Neuron (in vitro differentiated cells): ENCODE data around the gene GPNMB.

Experiments
- H2AFZ ChIP-seq: one replicate; pipeline ENCODE4 v1.6.1; 2013; ENCODE audit warnings: low read depth, mild to moderate bottlenecking, inconsistent platforms, low read length, moderate library complexity
- H3K27me3 ChIP-seq: one replicate; pipeline ENCODE4 v1.6.1; 2013; ENCODE audit warnings: low read length; ENCODE audit not compliant: insufficient read depth
- H3K36me3 ChIP-seq: one replicate; pipeline ENCODE4 v1.6.1; 2013; ENCODE audit warnings: low read length; ENCODE audit not compliant: insufficient read depth
- H3K4me1 ChIP-seq: one replicate; pipeline ENCODE4 v1.6.1; 2013; ENCODE audit warnings: low read length; ENCODE audit not compliant: insufficient read depth
- H3K4me3 ChIP-seq: 2 replicates; pipeline ENCODE4 v1.5.1; 2013; ENCODE audit warnings: mild to moderate bottlenecking, low read length, moderate library complexity
- H3K9me3 ChIP-seq: one replicate; pipeline ENCODE4 v1.6.1; 2013; ENCODE audit warnings: low read length

GPNMB gene

DNA sequence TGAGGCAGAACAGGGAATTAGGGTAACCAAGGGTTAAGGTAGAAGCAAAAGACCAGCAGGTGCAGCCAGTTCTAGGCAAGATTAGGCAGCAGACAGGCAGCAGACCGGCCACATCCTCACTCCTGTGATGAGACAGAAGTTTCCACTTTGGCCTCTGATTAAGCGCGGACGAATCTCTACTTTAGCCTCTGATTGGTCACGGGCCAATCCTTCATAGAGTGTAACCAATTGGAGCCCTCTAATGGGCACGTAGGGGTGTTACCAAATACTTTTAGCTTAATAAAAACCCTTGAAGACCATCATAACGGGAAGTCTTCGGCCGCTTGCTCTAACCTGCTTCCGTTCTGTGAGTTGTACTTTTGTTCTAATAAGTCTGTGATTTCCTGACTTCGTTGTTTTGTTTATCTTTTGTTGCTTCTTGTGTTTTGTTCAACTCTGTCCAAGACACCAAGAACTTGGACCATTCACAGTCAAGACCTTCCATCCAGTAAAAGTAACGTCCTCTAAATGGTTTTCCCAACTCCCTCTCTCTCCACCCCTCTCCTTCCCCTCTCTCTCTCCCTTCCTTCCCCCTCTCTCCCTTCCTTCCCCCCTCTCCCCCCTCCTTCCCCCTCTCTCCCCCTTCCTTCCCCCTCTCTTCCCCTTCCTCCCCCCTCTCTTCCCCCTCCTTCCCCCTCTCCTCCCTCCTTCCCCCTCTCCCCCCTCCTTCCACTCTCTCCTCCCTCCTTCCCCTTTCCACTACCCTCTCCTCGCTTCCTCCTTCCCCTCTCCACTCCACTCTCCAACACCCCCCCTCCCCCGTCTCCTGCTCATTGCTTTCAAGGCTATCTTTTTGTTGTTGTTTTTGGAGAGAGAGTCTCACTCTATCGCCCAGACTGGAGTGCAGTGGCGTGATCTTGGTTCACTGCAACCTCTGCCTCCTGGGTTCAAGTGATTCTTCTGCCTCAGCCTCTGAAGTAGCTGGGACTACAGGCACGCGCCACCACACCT lies 39.4 kb downstream of the GPNMB start:
- Histone ChIP-seq H3K9me3 (no peaks in the 10 kb centered on the region), H2AFZ (no peak overlapping the region), H3K4me3 (no peak overlapping the region), H3K36me3 (no peaks in the 10 kb centered on the region), H3K27me3 (no peaks in the 10 kb centered on the region), H3K4me1 (no peaks in the 10 kb centered on the region)

DNA sequence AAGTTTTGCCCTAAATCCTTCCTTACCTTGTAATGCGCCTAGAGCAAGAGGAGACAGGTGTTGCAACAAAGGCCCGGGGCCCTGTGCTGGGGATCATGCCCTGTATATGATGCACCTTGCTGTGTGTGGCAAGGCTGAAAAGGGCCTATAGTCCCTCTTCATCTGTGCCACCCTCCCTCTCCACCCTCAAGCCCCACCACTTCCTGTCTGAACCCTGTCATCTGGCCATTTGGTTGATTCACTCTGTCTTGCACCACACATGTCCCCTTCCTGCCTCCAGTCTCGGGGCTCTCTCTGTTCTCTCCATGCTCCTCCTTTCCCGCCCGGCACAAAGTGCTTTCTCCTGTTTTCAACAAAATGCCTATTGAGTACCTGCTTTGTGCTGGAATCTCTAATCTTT lies 41.0 kb downstream of the GPNMB start:
- no peaks in the 10 kb centered on the region for H3K4me1 ChIP-seq
- no peak overlapping the region for H2AFZ ChIP-seq
- no peaks in the 10 kb centered on the region for H3K9me3 ChIP-seq
- no peak overlapping the region for H3K4me3 ChIP-seq
- no peaks in the 10 kb centered on the region for H3K36me3 ChIP-seq
- no peaks in the 10 kb centered on the region for H3K27me3 ChIP-seq

DNA sequence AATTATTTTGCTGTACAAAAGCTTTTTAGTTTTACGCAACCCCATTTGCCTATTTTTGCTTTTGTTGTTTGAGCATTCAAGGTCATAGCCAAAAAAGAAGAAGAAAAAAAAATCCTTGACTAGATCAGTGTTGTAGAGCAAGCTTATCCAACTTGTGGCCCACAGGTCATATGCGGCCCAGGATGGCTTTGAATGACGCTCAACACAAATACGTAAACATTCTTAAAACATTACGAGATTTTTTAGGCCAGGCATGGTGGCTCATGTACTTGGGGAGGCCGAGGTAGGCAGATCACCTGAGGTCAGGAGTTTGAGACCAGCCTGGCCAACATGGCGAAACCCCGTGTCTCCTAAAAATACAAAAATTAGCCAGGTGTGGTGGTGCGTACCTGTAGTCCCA lies 44.4 kb downstream of the GPNMB start:
- no peak overlapping the region for H3K4me3 ChIP-seq
- peaks cover 3% of the 10 kb centered on the region for H3K27me3 ChIP-seq
- no peaks in the 10 kb centered on the region for H3K36me3 ChIP-seq
- H3K4me1 ChIP-seq, result no peaks in the 10 kb centered on the region
- H3K9me3 ChIP-seq, result no peaks in the 10 kb centered on the region
- no peak overlapping the region for H2AFZ ChIP-seq

- H3K27me3 ChIP-seq, result peaks cover 3% of the 10 kb centered on the region
- no peaks in the 10 kb centered on the region for H3K36me3 ChIP-seq
- no peak overlapping the region for H2AFZ ChIP-seq
- H3K4me3 ChIP-seq, result no peak overlapping the region
- no peaks in the 10 kb centered on the region for H3K9me3 ChIP-seq
- no peaks in the 10 kb centered on the region for H3K4me1 ChIP-seq
These were observed 45.5 kb downstream of the GPNMB start for GRCh38 chr7:23291957-23292560.

- Histone ChIP-seq H3K4me1 (no peaks in the 10 kb centered on the region), H3K27me3 (peaks cover 3% of the 10 kb centered on the region), H3K36me3 (no peaks in the 10 kb centered on the region), H3K9me3 (no peaks in the 10 kb centered on the region), H3K4me3 (no peak overlapping the region), H2AFZ (no peak overlapping the region)
These were observed 46.0 kb downstream of the GPNMB start for GRCh38 chr7:23292623-23293022.

GRCh38 chr7:23293500-23294073 lies 47.0 kb downstream of the GPNMB start:
- Histone ChIP-seq H3K36me3 (no peaks in the 10 kb centered on the region), H3K9me3 (no peaks in the 10 kb centered on the region), H3K4me3 (no peak overlapping the region), H3K27me3 (peaks cover 3% of the 10 kb centered on the region), H3K4me1 (no peaks in the 10 kb centered on the region), H2AFZ (no peak overlapping the region)

GRCh38 chr7:23294549-23295400 lies 48.2 kb downstream of the GPNMB start:
- Histone ChIP-seq H3K9me3 (no peaks in the 10 kb centered on the region), H3K4me3 (no peak overlapping the region), H3K4me1 (no peaks in the 10 kb centered on the region), H3K36me3 (no peaks in the 10 kb centered on the region), H2AFZ (no peak overlapping the region), H3K27me3 (peaks cover 3% of the 10 kb centered on the region)

- no peaks in the 10 kb centered on the region for H3K36me3 ChIP-seq
- peaks cover 2% of the 10 kb centered on the region for H3K4me1 ChIP-seq
- no peak overlapping the region for H3K4me3 ChIP-seq
- no peak overlapping the region for H2AFZ ChIP-seq
- no peaks in the 10 kb centered on the region for H3K9me3 ChIP-seq
- peaks cover 3% of the 10 kb centered on the region for H3K27me3 ChIP-seq
These were observed 48.8 kb downstream of the GPNMB start for GRCh38 chr7:23295401-23295697.

DNA sequence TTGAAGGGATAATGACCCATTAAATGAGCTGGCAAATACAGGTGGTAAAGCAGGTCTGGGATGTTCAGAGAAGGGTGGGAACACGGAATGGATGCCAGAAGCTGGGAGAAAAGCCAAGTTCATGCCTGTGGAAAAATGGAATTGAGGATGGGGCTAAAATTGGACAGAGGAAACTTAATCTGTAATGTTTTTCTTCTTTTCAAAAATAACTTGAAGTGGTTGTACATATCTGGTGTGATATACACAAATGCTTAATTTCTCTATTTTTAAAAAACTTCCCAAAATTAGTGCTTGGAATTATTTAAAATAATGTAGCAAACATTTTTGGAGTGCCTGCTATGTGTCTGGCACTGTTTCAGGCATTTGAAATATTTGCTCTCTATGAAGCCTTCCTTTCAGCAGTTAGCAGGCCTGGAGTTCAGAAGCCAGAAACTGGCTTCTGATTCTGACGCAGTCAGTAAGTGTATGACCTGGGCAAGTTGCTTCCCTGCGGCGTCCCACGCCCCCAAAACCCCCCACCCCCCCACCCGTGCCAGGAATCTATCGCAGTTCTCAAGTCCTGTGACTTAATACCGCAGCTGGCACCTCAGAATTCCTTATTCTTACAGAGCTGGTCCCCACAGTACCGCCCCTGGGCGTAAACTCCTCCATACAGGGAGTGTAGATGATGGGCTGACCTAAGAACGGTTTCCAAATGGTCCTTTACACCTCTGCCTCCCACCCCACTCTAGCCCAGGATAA lies 51.7 kb downstream of the GPNMB start:
- Histone ChIP-seq H3K36me3 (peaks cover 19% of the 10 kb centered on the region), H3K9me3 (no peaks in the 10 kb centered on the region), H3K4me1 (peaks cover 10% of the 10 kb centered on the region), H3K4me3 (peak overlapping the region; percentile 70), H3K27me3 (no peaks in the 10 kb centered on the region), H2AFZ (peak overlapping the region; percentile 14)

DNA sequence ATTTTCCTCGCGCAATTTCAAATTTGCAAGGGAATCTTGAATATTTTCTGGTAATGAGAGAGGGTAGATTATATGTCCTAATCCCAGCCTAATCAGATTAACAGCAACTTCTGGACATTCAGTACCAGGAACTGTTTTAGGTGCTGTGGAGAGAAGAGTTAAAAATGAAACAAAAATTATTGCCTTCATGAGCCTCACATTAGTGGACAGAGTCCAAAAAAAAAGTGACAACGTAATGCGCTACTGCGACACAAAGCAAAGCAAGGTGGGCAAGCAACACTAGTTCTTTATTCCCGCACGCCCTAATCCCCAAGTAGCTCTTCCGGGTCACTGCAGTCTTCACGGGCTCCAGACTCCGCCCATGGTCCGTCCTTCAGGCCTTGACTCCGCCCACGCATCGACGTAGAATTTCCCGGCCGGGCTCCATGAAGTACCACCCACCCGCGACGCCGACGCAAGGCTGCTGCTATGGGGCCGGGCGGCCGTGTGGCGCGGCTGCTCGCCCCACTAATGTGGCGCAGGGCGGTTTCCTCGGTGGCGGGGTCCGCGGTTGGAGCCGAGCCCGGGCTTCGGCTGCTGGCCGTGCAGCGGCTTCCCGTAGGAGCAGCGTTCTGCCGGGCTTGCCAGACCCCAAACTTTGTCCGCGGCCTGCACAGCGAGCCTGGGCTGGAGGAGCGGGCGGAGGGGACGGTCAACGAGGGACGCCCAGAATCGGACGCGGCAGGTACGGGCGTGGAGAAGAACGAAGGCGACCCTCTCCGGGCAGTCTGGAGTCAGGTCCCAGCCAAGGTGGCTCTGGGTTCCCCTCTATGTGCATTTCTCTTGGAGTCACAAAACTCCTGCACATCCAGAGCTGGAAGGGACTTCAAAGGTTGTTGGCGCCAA lies 52.6 kb downstream of the GPNMB start, which contains the start of gene MALSU1:
MALSU1 (plus strand) TSS at position 455 of the 885 bp plus-strand sequence; CDS start at position 469, 14 bp downstream.
- H2AFZ ChIP-seq, result peak within 1 kb of the TSS; percentile 14
- peak within 1 kb of the TSS; percentile 70 for H3K4me3 ChIP-seq
- peaks cover 22% of the 10 kb centered on the region for H3K36me3 ChIP-seq
- no peaks in the 10 kb centered on the region for H3K9me3 ChIP-seq
- peaks cover 10% of the 10 kb centered on the region for H3K4me1 ChIP-seq
- no peaks in the 10 kb centered on the region for H3K27me3 ChIP-seq

GRCh38 chr7:23299770-23300300 lies 53.3 kb downstream of the GPNMB start:
- H2AFZ ChIP-seq, result peak overlapping the region; percentile 14
- H3K9me3 ChIP-seq, result no peaks in the 10 kb centered on the region
- peaks cover 22% of the 10 kb centered on the region for H3K36me3 ChIP-seq
- H3K27me3 ChIP-seq, result no peaks in the 10 kb centered on the region
- peak overlapping the region; percentile 70 for H3K4me3 ChIP-seq
- peaks cover 10% of the 10 kb centered on the region for H3K4me1 ChIP-seq
